Gastrocnemius medialis (tissue), 4 donors: ENCODE measurements around the gene C1orf232. TPM values are rescaled to one million over a fixed set of nuclear protein-coding genes. Genes with fewer than 3 reads are reported as not detected.
A peak's percentile ranks its signal among the peaks of the same experiment; 100 is the strongest.

ENCODE experiments used
- ATAC-seq, 2 donors: fragments of 150-250 bp; one replicate each; pipeline ENCODE4 v1.9.1; 2016
- DNase-seq, 2 donors: peaks; one replicate each; pipeline ENCODE4 v3.0.0-alpha.2; 2019
- H3K27ac ChIP-seq, 4 donors: fragments of 200-600 bp; sonication (generic); 1 replicate in 1 of 4; 2 replicates in 3 of 4; pipeline ENCODE4 v1.5.1; 2016 to 2018; ENCODE audit warnings: mild to moderate bottlenecking in 2 of 4, moderate library complexity in 1 of 4
- H3K27me3 ChIP-seq, 3 donors: fragments of 200-600 bp; sonication (generic) in 2 of 3; 1 replicate in 1 of 3; 2 replicates in 2 of 3; pipeline versions ENCODE4 v1.5.1 to v1.6.0; 2016 to 2019; ENCODE audit warnings: mild to moderate bottlenecking in 1 of 3, moderate library complexity in 1 of 3
- H3K36me3 ChIP-seq, 2 donors: fragments of 200-600 bp; sonication (generic) in 1 of 2; one replicate each; pipeline ENCODE4 v1.5.1; 2017 to 2018
- H3K4me1 ChIP-seq, 2 donors: fragments of 200-600 bp; sonication (generic) in 1 of 2; one replicate each; pipeline ENCODE4 v1.5.1; 2016 to 2017; ENCODE audit warnings: mild to moderate bottlenecking in 2 of 2
- H3K4me3 ChIP-seq, 4 donors: fragments of 200-600 bp; sonication (generic) in 3 of 4; 1 replicate in 1 of 4; 2 replicates in 3 of 4; pipeline ENCODE4 v1.5.1; 2016 to 2019; ENCODE audit warnings: mild to moderate bottlenecking in 2 of 4
- H3K9me3 ChIP-seq, 3 donors: fragments of 200-600 bp; sonication (generic) in 2 of 3; 1 replicate in 1 of 3; 2 replicates in 2 of 3; pipeline ENCODE4 v1.5.1; 2016 to 2019
- CTCF ChIP-seq, 5 experiments: fragments of 450-650 bp in 3 of 5; fragments of 200-600 bp in 2 of 5; sonication (generic) in 2 of 5; IDR thresholded peaks in 4 of 5; conservative IDR thresholded peaks in 1 of 5; 1 replicate in 4 of 5; 2 replicates in 1 of 5; pipeline ENCODE4 v1.5.1; 2016 to 2019; ENCODE audit warnings: antibody characterized with exemption in 5 of 5, mild to moderate bottlenecking in 3 of 5, moderate library complexity in 3 of 5
- POLR2A ChIP-seq, 2 donors: fragments of 450-650 bp; IDR thresholded peaks; one replicate each; pipeline ENCODE4 v1.6.1; 2017; ENCODE audit warnings: antibody characterized with exemption in 2 of 2, mild to moderate bottlenecking in 2 of 2, moderate library complexity in 2 of 2
- in situ Hi-C, 4 donors: fragments of 200-750 bp; cut with MboI; loops; one replicate each; pipeline versions ENCODE4 v1.15.0 to v1.8.0; 2017; ENCODE audit warnings: low sequenced_read_pairs in 4 of 4
- intact Hi-C: fragments of 100-400 bp; cut with DNase I; formaldehyde crosslinking; loops from one replicate; pipeline ENCODE4 v1.15.1; 2023; ENCODE audit warnings: low total_unique reads
- total RNA-seq, 4 donors: library from RNA; depleted of rRNA; stranded (reverse); fragments of >200 nt; gene quantifications; one replicate each; pipeline versions ENCODE4 v1.1.0 to v1.2.3, GENCODE V29; 2016

C1orf232 gene
- total RNA-seq, 4 donors from 2014 or later: not detected

GRCh38 chr1:26121854-26122773 lies 46.6 kb downstream of the C1orf232 start:
- H3K4me1 ChIP-seq: peaks cover 41 to 62% of the 10 kb centered on the region in 2 donors
- ATAC-seq: peak in 1 of 2 donors; percentile 17
- in situ Hi-C loops: no loop called here

GRCh38 chr1:26119892-26120608 lies 48.7 kb downstream of the C1orf232 start:
- peaks cover 0 to 16% of the 10 kb centered on the region in 2 donors for H3K36me3 ChIP-seq
- DNase-seq (no peak), ATAC-seq (no peak)
- peaks cover 52 to 61% of the 10 kb centered on the region in 2 donors for H3K4me1 ChIP-seq
- no peaks in the 10 kb centered on the region for H3K27me3 ChIP-seq
- no peak for TF ChIP-seq POLR2A (IDR thresholded peaks at IDR 0.05)
- TF ChIP-seq CTCF (IDR thresholded peaks at IDR 0.05 in 4 of 5, conservative IDR thresholded peaks at IDR 0.05 in 1 of 5): no peak
- peak overlapping the region; percentile 78 to 89 (median 84) for H3K27ac ChIP-seq
- in situ Hi-C loops: no loop called here
- intact Hi-C loops: no loop called here
- no peaks in the 10 kb centered on the region for H3K9me3 ChIP-seq
- H3K4me3 ChIP-seq: no peak overlapping the region

More at GRCh38 chr1:26121854-26122773, 46.6 kb downstream of the C1orf232 start:
- no peak for TF ChIP-seq POLR2A (IDR thresholded peaks at IDR 0.05)
- no peak for TF ChIP-seq CTCF (IDR thresholded peaks at IDR 0.05 in 4 of 5, conservative IDR thresholded peaks at IDR 0.05 in 1 of 5)
- Histone ChIP-seq H3K4me3 (no peak overlapping the region), H3K27ac (peak overlapping the region; percentile 78 to 89 (median 84)), H3K36me3 (peaks cover 0 to 16% of the 10 kb centered on the region in 2 donors), H3K9me3 (no peaks in the 10 kb centered on the region), H3K27me3 (no peaks in the 10 kb centered on the region)
- no peak for DNase-seq
- intact Hi-C loops: no loop called here

GRCh38 chr1:26114165-26114927 lies 54.4 kb downstream of the C1orf232 start:
- Histone ChIP-seq H3K9me3 (no peaks in the 10 kb centered on the region), H3K36me3 (peaks cover 0 to 14% of the 10 kb centered on the region in 2 donors), H3K27me3 (no peaks in the 10 kb centered on the region), H3K4me1 (peaks cover 43 to 52% of the 10 kb centered on the region in 2 donors), H3K27ac (peak overlapping the region; percentile 96 to 98 (median 97)), H3K4me3 (peak overlapping the region; percentile 16 to 38 (median 27))
- intact Hi-C loops (loop anchor here (5.0 kb wide), 2 partner anchors 77 to 123 kb away; no protein-coding TSS in a partner anchor), in situ Hi-C loops (no loop called here)
- DNase-seq (no peak), ATAC-seq (peak; percentile 55 to 60)
- TF ChIP-seq POLR2A (IDR thresholded peaks at IDR 0.05) (peak in 1 of 2 donors; percentile 44), CTCF (IDR thresholded peaks at IDR 0.05 in 4 of 5, conservative IDR thresholded peaks at IDR 0.05 in 1 of 5) (no peak)

Other genes starting within 250 kb of the C1orf232 start
- gene PAFAH2, start 170.9 kb downstream of the C1orf232 start, total RNA-seq: 10 to 100 TPM in 3 of 4 donors, 1 to 10 TPM in 1; 9.0 to 35.5 (median 16.1) TPM
- gene EXTL1, start 147.2 kb downstream of the C1orf232 start, total RNA-seq: under 1 TPM in 2 of 4 donors, not detected in 2; 0.33 to 0.95 TPM
- 1 to 10 TPM; 1.2 to 5.2 (median 3.1) TPM for gene SLC30A2, start 122.8 kb downstream of the C1orf232 start, total RNA-seq
- gene TRIM63, start 101.3 kb downstream of the C1orf232 start, total RNA-seq: 1,000 to 10,000 TPM; 1,040 to 4,298 (median 2,203) TPM
- 1 to 10 TPM; 4.4 to 8.7 (median 5.9) TPM for gene PDIK1L, start 57.1 kb downstream of the C1orf232 start, total RNA-seq
- 1 to 10 TPM; 3.1 to 5.2 (median 4.2) TPM for gene FAM110D, start 9.9 kb downstream of the C1orf232 start, total RNA-seq
- 100 to 1,000 TPM in 2 of 4 donors, 10 to 100 TPM in 2; 39.6 to 135 (median 97.3) TPM for gene ZNF593, start 945 bp upstream of the C1orf232 start, total RNA-seq
- gene ZNF593OS, start 2.9 kb upstream of the C1orf232 start, total RNA-seq: under 1 TPM in 2 of 4 donors, not detected in 2; 0.66 TPM
- gene CNKSR1, start 8.5 kb upstream of the C1orf232 start, total RNA-seq: 10 to 100 TPM; 23.7 to 50.6 (median 44.6) TPM
- not detected for gene CATSPER4, start 21.6 kb upstream of the C1orf232 start, total RNA-seq
- gene CEP85, start 65.2 kb upstream of the C1orf232 start, total RNA-seq: 10 to 100 TPM; 28.5 to 61.6 (median 41.3) TPM
- gene SH3BGRL3, start 111.1 kb upstream of the C1orf232 start, total RNA-seq: 10 to 100 TPM; 10.3 to 16.9 (median 13.1) TPM
- 1 to 10 TPM; 2.7 to 3.8 (median 3.4) TPM for gene UBXN11, start 137.7 kb upstream of the C1orf232 start, total RNA-seq
- gene CD52, start 149.0 kb upstream of the C1orf232 start, total RNA-seq: 1 to 10 TPM in 2 of 4 donors, not detected in 2; 1.4 to 2.8 TPM
- not detected for gene CRYBG2, start 185.2 kb upstream of the C1orf232 start, total RNA-seq
- gene ZNF683, start 203.8 kb upstream of the C1orf232 start, total RNA-seq: not detected
- not detected for gene LIN28A, start 241.9 kb upstream of the C1orf232 start, total RNA-seq